HEK293 (cell line): ENCODE data around the gene SLC9A9.

ENCODE experiments used
- CTCF ChIA-PET: fragments of 350-600 bp; formaldehyde crosslinking; extraction: SDS; loops from one replicate; lab custom pipeline; 2021; ENCODE audit warnings: antibody characterized with exemption; lab: Yijun Ruan, JAX
- POLR2A ChIA-PET: fragments of 300-600 bp; formaldehyde crosslinking; extraction: SDS; loops from one replicate; lab custom pipeline; 2020; ENCODE audit warnings: antibody characterized with exemption, inconsistent platforms; lab: Yijun Ruan, JAX
- H3K27ac ChIP-seq: fragments of 200-500 bp; sonication (Bioruptor generic); 2 replicates; pipeline ENCODE4 v1.5.1; 2014; ENCODE audit warnings: low read depth, low read length, control low read depth, inconsistent platforms; ENCODE audit errors: extremely low read depth
- H3K36me3 ChIP-seq, 2 experiments: fragments of 200-500 bp in 1 of 2; sonication (Bioruptor generic) in 1 of 2; 1 replicate in 1 of 2; 2 replicates in 1 of 2; pipeline ENCODE4 v1.5.1; 2014 to 2017; ENCODE audit warnings: inconsistent platforms in 2 of 2, low read length in 2 of 2; ENCODE audit not compliant: control insufficient read depth in 2 of 2, insufficient read depth in 1 of 2
- H3K4me1 ChIP-seq: fragments of 200-500 bp; sonication (Bioruptor generic); 2 replicates; pipeline ENCODE4 v1.5.1; 2014; ENCODE audit warnings: mild to moderate bottlenecking, low read length, inconsistent platforms; ENCODE audit not compliant: control insufficient read depth, insufficient read depth
- H3K4me3 ChIP-seq: 2 replicates; pipeline ENCODE4 v1.5.1; 2011; ENCODE audit warnings: low read depth, mild to moderate bottlenecking, control low read depth, low read length, moderate library complexity
- H3K9me3 ChIP-seq: fragments of 200-500 bp; sonication (Bioruptor generic); 2 replicates; pipeline ENCODE4 v1.5.1; 2014; ENCODE audit warnings: low read depth, low read length, inconsistent platforms; ENCODE audit not compliant: control insufficient read depth, insufficient read depth
- HOXA7 ChIP-seq: sonication (generic); formaldehyde crosslinking; IDR thresholded peaks from 2 replicates; pipeline ENCODE4 v1.8.1; 2022; ENCODE audit warnings: missing genetic modification reagents, borderline replicate concordance
- PRDM2 ChIP-seq: fragments of 450-650 bp; formaldehyde crosslinking; IDR thresholded peaks from 2 replicates; pipeline ENCODE4 v1.5.1; 2016; ENCODE audit warnings: missing biosample characterization, missing genetic modification characterization, borderline replicate concordance
- PRDM6 ChIP-seq: fragments of 450-650 bp; formaldehyde crosslinking; IDR thresholded peaks from 2 replicates; pipeline ENCODE4 v1.5.1; 2017; ENCODE audit warnings: missing biosample characterization, missing genetic modification characterization
- ZBTB17 ChIP-seq: fragments of 450-650 bp; formaldehyde crosslinking; IDR thresholded peaks from 2 replicates; pipeline ENCODE4 v1.5.1; 2016; ENCODE audit warnings: missing biosample characterization, missing genetic modification characterization
- ZBTB7A ChIP-seq: fragments of 450-650 bp; formaldehyde crosslinking; IDR thresholded peaks from 2 replicates; pipeline ENCODE4 v1.5.1; 2016; ENCODE audit warnings: low read depth, missing biosample characterization, missing genetic modification characterization
- ZEB2 ChIP-seq: fragments of 450-650 bp; formaldehyde crosslinking; IDR thresholded peaks from 2 replicates; pipeline ENCODE4 v1.5.1; 2016; ENCODE audit warnings: missing biosample characterization, missing genetic modification characterization
- ZFP41 ChIP-seq: fragments of 450-650 bp; formaldehyde crosslinking; IDR thresholded peaks from 2 replicates; pipeline ENCODE4 v1.5.1; 2016; ENCODE audit warnings: missing biosample characterization, missing genetic modification characterization, borderline replicate concordance
- ZNF174 ChIP-seq: fragments of 450-650 bp; formaldehyde crosslinking; IDR thresholded peaks from 2 replicates; pipeline ENCODE4 v1.5.0; 2017; ENCODE audit warnings: missing biosample characterization, mild to moderate bottlenecking, missing genetic modification characterization
- ZNF223 ChIP-seq: fragments of 450-650 bp; formaldehyde crosslinking; IDR thresholded peaks from 2 replicates; pipeline ENCODE4 v1.5.1; 2016; ENCODE audit warnings: missing biosample characterization, missing genetic modification characterization
- ZNF248 ChIP-seq: fragments of 450-650 bp; formaldehyde crosslinking; IDR thresholded peaks from 2 replicates; pipeline ENCODE4 v1.5.1; 2017; ENCODE audit warnings: missing biosample characterization, missing genetic modification characterization
- ZNF274 ChIP-seq, 2 experiments: fragments of 200-500 bp in 1 of 2; fragments of 450-650 bp in 1 of 2; sonication (Bioruptor generic) in 1 of 2; formaldehyde crosslinking in 1 of 2; IDR thresholded peaks; 2 replicates each; pipeline versions ENCODE4 v1.5.1 to v1.6.1; 2014 to 2016; ENCODE audit warnings: borderline replicate concordance in 1 of 2, inconsistent platforms in 1 of 2, low read length in 1 of 2, missing biosample characterization in 1 of 2, missing genetic modification characterization in 1 of 2
- ZNF292 ChIP-seq: fragments of 450-650 bp; formaldehyde crosslinking; IDR thresholded peaks from 2 replicates; pipeline ENCODE4 v1.5.1; 2016; ENCODE audit warnings: low read depth, missing biosample characterization, missing genetic modification characterization, borderline replicate concordance
- ZNF324 ChIP-seq: fragments of 450-650 bp; formaldehyde crosslinking; IDR thresholded peaks from 2 replicates; pipeline ENCODE4 v1.5.1; 2016; ENCODE audit warnings: missing biosample characterization, missing genetic modification characterization
- ZNF776 ChIP-seq: fragments of 450-650 bp; formaldehyde crosslinking; IDR thresholded peaks from 2 replicates; pipeline ENCODE4 v1.5.0; 2017; ENCODE audit warnings: missing biosample characterization, missing genetic modification characterization, borderline replicate concordance
- TF ChIP-seq, protein P1 (sequence below): fragments of 450-650 bp; formaldehyde crosslinking; IDR thresholded peaks from 2 replicates; pipeline ENCODE4 v1.5.1; 2016; ENCODE audit warnings: missing biosample characterization, missing genetic modification characterization
- TF ChIP-seq, protein P2 (sequence below): fragments of 450-650 bp; IDR thresholded peaks from 2 replicates; pipeline ENCODE4 v1.5.1; 2018; ENCODE audit warnings: missing biosample characterization, missing genetic modification characterization
- TF ChIP-seq, protein P3 (sequence below): fragments of 450-650 bp; IDR thresholded peaks from 2 replicates; pipeline ENCODE4 v1.5.1; 2018; ENCODE audit warnings: missing biosample characterization, mild to moderate bottlenecking, missing genetic modification characterization
- TF ChIP-seq, protein P4 (sequence below): fragments of 450-650 bp; formaldehyde crosslinking; IDR thresholded peaks from 2 replicates; pipeline ENCODE4 v1.5.1; 2016; ENCODE audit warnings: missing biosample characterization, missing genetic modification characterization

The SLC9A9 gene

GRCh38 chr3:143605233-143605950 lies 242.9 kb downstream of the SLC9A9 start:
- CTCF ChIA-PET = interaction anchor here (0.6 kb wide), 2 partner anchors 171 to 468 kb away, joined by 3 read pairs; no protein-coding TSS in a partner anchor

DNA sequence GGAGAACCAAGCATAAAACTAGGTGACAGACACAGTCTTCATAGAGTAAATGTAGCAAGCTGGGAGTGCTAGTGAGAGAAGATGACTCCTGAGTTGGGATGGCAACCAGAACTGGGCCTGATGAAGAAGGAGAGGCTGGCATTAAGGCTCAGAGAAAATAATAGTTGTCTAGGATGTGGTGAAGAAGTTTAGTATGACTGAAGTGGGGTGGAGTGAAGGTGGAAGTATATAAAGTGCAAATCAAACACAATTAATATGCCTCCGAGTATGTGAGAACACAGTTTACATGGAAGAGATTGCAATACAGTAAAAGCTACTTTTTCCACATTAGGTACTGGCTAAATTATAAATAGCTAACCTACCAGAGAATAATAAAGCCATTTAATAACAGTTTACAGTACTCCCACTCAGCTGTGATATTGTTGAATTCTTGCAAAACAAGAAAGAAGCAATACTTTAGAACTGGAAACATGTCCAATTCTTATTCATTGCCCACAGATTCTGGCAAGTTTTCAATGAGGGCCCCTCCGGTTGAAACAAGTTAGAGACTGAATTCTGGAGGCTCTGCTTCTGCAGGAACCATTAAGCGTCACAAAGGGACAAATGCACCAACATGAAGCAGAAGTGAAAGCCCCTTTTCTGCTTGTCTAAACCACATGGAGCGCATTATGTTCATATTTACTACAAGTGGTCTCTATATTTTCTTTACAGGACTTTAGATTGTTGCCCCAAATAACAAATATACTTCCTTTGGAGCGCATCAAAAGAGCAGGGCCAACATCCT lies 243.7 kb downstream of the SLC9A9 start:
- CTCF ChIA-PET = interaction anchor here (0.6 kb wide), 1 partner anchor 467 kb away, joined by 3 read pairs; no protein-coding TSS in a partner anchor

More at GRCh38 chr3:143605233-143605950, 242.9 kb downstream of the SLC9A9 start:
- Histone ChIP-seq H3K9me3 (no peaks in the 10 kb centered on the region), H3K27ac (no peak overlapping the region), H3K36me3 (no peaks in the 10 kb centered on the region), H3K4me3 (no peak overlapping the region), H3K4me1 (no peaks in the 10 kb centered on the region)
- TF ChIP-seq ZNF174 (no peak), ZNF274 (IDR thresholded peaks at IDR 0.05; ENCODE audit: low read length) (no peak), ZNF274 (tag by site-specific recombination; IDR thresholded peaks at IDR 0.05; ENCODE audit: borderline replicate concordance) (no peak), ZFP41 (tag by site-specific recombination) (no peak), ZNF324 (tag by site-specific recombination) (no peak)
- POLR2A ChIA-PET = no interaction called here

More for the DNA sequence above, 243.7 kb downstream of the SLC9A9 start:
- Histone ChIP-seq H3K4me3 (no peak overlapping the region), H3K9me3 (no peaks in the 10 kb centered on the region), H3K27ac (no peak overlapping the region), H3K4me1 (no peaks in the 10 kb centered on the region), H3K36me3 (no peaks in the 10 kb centered on the region)
- POLR2A ChIA-PET = no interaction called here
- no peak for TF ChIP-seq ZNF776
- no peak for TF ChIP-seq ZEB2 (tag by site-specific recombination)
- no peak for TF ChIP-seq ZNF248 (tag by site-specific recombination)
- TF ChIP-seq, protein P1, sequence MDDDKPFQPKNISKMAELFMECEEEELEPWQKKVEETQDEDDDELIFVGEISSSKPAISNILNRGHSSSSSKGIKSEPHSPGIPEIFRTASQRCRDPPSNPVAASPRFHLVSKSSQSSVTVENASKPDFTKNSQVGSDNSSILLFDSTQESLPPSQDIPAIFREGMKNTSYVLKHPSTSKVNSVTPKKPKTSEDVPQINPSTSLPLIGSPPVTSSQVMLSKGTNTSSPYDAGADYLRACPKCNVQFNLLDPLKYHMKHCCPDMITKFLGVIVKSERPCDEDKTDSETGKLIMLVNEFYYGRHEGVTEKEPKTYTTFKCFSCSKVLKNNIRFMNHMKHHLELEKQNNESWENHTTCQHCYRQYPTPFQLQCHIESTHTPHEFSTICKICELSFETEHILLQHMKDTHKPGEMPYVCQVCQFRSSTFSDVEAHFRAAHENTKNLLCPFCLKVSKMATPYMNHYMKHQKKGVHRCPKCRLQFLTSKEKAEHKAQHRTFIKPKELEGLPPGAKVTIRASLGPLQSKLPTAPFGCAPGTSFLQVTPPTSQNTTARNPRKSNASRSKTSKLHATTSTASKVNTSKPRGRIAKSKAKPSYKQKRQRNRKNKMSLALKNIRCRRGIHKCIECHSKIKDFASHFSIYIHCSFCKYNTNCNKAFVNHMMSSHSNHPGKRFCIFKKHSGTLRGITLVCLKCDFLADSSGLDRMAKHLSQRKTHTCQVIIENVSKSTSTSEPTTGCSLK = no peak
- no peak for TF ChIP-seq HOXA7 (CRISPR knock-in tag)
- no peak for TF ChIP-seq ZBTB17
- TF ChIP-seq ZNF223 (tag by site-specific recombination) = no peak
- TF ChIP-seq, protein P2, sequence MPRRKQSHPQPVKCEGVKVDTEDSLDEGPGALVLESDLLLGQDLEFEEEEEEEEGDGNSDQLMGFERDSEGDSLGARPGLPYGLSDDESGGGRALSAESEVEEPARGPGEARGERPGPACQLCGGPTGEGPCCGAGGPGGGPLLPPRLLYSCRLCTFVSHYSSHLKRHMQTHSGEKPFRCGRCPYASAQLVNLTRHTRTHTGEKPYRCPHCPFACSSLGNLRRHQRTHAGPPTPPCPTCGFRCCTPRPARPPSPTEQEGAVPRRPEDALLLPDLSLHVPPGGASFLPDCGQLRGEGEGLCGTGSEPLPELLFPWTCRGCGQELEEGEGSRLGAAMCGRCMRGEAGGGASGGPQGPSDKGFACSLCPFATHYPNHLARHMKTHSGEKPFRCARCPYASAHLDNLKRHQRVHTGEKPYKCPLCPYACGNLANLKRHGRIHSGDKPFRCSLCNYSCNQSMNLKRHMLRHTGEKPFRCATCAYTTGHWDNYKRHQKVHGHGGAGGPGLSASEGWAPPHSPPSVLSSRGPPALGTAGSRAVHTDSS (tag by site-specific recombination) = no peak
- no peak for TF ChIP-seq ZBTB7A (tag by site-specific recombination)
- TF ChIP-seq PRDM6 = no peak
- TF ChIP-seq, protein P3, sequence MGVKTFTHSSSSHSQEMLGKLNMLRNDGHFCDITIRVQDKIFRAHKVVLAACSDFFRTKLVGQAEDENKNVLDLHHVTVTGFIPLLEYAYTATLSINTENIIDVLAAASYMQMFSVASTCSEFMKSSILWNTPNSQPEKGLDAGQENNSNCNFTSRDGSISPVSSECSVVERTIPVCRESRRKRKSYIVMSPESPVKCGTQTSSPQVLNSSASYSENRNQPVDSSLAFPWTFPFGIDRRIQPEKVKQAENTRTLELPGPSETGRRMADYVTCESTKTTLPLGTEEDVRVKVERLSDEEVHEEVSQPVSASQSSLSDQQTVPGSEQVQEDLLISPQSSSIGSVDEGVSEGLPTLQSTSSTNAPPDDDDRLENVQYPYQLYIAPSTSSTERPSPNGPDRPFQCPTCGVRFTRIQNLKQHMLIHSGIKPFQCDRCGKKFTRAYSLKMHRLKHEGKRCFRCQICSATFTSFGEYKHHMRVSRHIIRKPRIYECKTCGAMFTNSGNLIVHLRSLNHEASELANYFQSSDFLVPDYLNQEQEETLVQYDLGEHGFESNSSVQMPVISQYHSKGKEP (tag by site-specific recombination) = no peak
- TF ChIP-seq, protein P4, sequence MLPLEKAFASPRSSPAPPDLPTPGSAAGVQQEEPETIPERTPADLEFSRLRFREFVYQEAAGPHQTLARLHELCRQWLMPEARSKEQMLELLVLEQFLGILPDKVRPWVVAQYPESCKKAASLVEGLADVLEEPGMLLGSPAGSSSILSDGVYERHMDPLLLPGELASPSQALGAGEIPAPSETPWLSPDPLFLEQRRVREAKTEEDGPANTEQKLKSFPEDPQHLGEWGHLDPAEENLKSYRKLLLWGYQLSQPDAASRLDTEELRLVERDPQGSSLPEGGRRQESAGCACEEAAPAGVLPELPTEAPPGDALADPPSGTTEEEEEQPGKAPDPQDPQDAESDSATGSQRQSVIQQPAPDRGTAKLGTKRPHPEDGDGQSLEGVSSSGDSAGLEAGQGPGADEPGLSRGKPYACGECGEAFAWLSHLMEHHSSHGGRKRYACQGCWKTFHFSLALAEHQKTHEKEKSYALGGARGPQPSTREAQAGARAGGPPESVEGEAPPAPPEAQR (tag by site-specific recombination) = no peak
- no peak for TF ChIP-seq PRDM2
- no peak for TF ChIP-seq ZNF292 (tag by site-specific recombination)
